HG03521 (cell line): ENCODE results near the gene PRRC2B.

Experiments used
- ATAC-seq: cut with Tn5 transposase; IDR thresholded peaks from one replicate; pipeline ENCODE4 v1.9.1; 2021; ENCODE audit warnings: mild to moderate bottlenecking, moderate library complexity; ENCODE audit not compliant: unreplicated experiment

PRRC2B gene

DNA sequence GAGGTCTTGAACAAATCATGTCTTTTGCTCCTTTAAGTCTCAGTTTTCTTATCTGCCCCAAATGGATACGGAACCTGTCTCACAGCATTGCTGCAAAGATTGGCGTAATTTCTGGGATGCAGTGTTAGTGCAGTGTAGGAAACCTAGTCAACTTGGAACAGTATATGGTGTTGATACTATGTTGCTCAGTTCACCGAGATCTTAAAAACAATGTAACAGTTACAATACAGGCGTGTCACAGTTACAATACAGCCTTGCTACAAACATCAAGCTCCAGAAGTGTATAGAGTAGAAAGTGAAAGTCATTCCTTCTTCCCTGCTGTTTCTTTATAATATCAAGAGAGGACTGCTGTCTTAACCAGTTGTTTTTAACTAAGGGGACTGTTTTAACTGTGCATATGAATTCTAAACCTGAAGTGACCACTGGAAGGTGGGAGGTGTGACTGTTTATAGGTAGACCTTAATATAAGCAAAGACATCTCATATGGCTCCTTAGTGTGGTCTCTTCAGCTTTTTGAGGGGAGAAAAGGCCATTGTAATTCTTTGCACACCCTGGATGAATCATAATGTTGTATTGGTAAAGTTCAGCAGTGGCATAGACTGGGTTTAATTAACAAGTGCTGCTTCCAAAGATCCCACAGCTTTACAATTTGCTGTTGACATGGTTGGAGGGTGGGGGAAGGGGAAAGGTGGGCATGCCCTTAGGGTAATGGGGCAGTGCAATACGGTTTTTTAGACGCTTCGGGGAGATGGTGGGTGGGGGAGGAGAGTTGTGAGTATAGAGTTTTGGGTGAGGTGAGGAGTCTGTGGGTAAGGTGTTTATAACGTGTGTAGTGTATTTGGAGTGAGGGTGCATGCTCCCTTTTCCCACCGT, 12.9 kb downstream of the PRRC2B start:
- ATAC-seq: no peak

- no peak for ATAC-seq
Observed at GRCh38 chr9:131407717-131408195, 13.9 kb downstream of the PRRC2B start.

DNA sequence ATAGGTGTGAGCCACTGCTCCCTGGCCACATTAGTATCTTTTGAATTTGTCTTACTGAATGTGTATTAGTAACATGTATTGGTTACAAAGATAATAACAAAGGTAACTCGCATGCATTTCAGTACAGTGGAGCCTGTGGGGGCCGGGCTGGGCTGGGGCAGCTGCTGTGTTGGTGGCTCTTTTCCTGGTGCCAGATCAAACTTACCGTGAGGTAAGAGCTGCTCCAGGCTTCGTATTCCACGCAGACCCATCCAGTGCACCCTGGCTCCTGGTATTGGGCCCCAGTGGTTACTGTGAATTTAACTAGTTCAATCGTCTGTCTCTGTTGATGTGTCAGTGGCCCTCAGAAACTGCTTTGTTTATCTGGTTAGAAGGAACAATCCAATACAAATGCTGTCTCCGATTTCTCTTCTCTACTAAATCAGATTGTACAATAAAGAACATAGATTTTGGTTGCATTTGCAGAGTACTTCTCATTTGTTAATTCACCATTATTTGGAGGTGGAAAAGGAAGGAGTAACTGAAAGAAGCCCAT, 15.6 kb downstream of the PRRC2B start:
- ATAC-seq: no peak

DNA sequence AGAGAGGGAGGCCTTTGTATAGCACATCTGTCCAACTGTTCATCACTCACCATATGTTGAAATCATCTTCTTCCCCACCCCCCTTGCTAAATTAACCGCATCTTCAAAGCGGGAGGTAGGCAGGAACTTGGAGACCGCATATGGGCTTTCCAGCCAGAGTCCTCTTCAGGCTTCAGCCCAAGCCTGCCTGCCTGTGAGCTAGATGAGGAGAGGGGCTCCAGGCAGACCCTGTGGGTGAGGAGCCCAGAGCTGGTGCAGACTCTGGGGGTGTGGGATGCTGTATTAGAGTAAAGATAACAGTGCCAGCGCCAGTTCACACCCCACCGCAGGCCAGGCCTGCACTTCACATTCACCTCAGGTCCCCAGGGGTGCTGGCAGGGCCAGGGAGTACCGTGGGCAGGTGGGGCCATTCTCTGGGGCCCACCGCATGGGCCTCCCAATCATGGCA, 16.2 kb downstream of the PRRC2B start:
- ATAC-seq: no peak

DNA sequence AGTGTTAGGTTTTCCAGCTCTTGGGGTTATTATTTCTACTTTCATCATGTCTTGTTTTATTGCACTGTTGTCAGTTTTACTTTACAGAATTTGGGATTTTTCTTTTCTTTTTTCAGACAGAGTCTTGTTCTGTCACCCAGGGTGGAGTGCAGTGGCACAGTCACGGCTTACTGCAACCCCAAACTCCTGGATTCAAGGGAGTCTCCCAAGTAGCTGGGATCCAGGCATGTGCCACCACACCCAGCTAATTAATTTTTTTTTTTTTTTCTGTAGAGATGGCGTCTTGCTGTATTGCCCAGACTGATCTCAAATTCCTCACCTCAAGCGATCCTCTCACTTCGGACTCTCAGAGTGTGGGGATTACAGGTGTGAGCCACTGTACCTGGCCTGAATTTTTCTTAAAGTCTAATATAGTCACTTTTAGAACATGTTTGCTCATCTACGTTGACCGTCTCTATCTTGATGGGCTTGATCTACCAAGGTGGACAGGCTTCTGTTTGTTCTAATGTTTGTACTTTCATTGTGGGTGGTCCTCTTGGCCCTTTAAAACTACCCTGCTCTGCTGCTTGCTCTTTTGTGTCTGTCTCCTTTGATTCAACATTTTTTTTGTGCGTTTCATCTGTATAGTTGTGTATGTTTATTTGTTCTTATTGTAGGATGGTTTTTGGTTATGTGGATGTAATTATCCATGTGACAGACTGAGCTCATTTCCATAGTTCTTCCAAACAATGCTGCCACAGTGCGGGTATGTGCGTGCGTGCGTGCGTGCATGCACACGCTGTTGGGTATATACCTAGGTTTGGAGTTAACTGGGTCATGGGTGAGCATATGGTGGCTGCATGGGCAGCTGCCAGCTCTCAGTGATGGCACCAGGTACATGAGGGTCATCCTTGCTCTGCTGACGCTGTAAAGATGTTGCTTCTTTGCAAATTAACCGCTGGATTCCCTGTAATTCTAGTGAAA, 18.1 kb downstream of the PRRC2B start:
- no peak for ATAC-seq

- ATAC-seq: no peak
Observed at GRCh38 chr9:131416509-131416908, 22.6 kb downstream of the PRRC2B start.

DNA sequence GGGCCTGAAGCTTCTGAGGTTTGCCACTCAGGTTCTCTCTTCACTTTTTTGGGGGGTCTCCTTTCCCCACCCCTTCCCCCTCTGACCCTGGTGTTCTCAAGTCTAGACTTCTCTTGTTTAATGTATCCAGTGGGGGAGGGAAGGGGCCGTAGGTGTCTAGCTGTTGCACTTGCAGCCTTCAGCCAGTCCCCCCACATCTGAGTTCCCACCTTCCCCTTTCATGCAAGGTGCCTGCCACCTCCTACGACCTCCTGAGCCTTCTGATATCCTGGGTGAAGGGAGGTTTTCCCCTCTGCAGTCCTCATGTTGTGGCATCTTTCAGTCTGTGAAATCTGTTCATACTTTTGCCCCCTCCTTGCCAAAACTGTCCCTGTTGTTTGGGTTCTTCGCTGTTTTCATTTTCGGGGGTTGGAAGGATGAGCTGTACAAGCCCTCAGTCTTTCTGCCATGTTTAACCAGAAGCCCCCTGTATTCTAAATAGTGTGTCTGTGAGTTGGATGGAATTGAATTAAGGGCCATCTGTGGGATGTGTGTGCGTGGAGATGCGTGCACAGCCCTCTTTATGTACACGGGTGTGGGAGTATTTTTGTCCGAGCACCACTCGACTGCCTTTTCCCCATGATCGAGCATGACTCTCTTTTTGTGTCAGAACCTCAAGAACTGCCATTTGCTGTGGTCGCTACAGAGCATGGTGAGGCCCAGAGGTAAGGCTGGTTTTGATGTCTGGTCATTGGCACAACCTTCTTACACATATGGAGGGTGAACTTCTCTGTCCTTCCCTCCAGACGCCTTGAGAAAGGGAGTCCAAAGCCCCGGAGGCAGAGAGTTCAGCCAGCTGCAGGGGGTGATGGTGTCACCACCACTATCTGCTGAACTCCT, 23.6 kb downstream of the PRRC2B start:
- no peak for ATAC-seq

DNA sequence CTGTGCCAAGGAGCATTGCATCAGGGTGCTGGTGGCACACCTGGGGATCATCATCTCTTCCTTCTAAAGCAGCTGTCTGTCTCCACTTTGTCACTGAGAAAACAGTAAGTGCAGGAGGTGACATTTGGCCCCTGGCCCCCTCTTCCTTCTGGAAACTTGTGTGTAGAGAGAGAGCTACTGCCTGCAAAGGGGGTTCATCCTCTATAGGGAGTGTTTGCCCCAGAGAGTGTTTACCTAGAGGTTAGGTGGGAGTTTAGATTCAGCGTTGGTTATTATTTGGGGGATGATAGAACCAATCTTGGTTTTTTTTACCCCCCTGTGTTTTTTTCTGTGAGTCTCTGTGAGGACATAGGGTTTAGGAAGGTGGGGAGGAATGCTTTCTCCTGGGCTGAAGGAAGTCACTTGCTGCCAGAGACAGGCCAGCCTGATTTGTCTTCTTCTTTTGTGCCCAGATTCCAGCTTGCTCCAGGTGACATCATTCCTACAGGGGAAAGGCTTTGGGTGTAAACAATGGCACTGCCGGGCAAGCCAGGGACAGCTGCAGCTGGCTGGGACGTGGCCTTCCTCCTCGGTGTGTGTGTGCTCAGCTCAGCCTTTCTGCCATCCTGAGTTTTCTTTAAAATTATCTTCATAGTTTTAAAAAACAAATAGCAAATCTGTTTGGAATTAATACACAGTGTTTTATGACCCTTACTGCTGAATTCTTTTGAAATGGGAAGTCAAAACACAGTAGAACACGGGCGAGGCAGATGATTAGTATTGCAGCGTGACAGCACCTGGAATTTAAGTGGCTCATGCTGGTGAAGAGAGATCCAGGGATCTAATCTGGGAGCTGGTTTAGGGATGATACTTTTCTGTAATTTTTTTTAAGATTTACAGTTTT, 24.5 kb downstream of the PRRC2B start:
- ATAC-seq: no peak

GRCh38 chr9:131419026-131419614, 25.2 kb downstream of the PRRC2B start:
- no peak for ATAC-seq

DNA sequence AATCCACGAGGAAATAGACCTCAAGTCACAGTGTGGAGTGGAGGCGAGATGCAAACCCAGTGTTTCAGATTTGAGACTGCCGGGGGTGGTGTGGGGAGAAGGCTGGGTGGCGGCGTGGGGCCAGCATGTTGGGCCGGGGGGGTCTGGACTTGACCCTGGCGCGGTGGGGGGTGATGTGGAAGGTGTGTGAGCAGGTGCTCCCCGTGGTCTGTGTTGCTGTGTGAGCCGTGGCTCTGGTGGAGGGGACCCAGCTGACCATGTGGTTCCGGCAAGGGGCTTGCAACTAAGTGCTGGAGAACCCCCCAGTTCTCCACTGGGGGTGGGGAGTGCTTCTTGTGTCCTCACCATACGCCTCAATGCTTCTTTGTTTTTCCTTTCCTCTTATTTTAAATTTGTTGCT, 25.8 kb downstream of the PRRC2B start:
- ATAC-seq: no peak

DNA sequence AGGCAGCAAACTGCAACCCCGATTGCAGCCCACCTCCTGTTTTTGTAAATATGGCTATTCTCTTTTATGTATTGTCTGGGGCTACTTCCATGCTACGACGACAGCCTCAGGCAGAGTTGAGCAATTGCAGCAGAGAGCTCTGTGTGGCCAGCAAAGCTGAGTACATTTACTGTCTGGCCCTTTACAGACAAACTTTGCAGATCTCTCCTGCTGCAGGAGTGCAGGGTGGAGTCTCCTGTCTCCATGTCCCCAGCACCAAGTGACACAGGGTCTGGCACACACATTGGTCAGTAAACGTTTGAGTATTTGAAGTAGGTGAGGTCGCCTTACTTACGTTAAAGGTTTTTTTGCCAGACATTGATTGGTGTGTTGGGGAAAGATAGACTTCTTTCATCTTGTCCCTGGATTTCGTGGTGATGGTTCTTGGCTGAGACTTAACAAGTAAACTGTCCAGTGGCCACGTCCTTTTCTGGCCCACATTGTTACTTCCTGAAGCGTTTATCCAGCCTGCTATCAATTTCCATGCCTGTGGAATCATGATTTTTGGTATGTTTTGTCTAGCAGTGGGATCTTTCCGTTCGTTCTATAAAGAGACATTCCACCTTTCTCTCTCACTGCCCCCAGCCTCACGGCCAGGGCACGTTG, 27.2 kb downstream of the PRRC2B start:
- no peak for ATAC-seq

- no peak for ATAC-seq
Observed at GRCh38 chr9:131421691-131422090, 27.8 kb downstream of the PRRC2B start.

GRCh38 chr9:131422241-131422792, 28.4 kb downstream of the PRRC2B start:
- no peak for ATAC-seq

- no peak for ATAC-seq
Observed at GRCh38 chr9:131423171-131423581, 29.3 kb downstream of the PRRC2B start.

DNA sequence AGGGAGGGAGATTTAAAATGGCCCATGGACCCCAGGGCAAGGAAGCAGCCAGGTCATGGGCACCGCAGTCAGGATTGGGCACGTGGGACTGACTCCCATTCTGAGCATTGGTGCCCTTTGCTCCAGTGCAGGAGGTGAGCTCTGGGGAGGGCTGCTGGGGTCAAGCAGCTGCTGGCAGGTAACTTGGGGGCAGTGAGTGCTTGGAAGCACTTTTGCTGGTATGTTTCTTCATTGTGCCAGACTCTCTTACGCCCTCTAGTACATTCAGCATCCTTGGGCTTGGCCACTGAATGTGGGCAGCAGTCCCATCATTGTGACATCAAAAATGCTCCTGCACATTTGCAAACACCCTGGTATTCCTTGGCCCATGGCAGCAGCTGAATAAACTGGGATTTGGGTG, 32.7 kb downstream of the PRRC2B start:
- no peak for ATAC-seq

DNA sequence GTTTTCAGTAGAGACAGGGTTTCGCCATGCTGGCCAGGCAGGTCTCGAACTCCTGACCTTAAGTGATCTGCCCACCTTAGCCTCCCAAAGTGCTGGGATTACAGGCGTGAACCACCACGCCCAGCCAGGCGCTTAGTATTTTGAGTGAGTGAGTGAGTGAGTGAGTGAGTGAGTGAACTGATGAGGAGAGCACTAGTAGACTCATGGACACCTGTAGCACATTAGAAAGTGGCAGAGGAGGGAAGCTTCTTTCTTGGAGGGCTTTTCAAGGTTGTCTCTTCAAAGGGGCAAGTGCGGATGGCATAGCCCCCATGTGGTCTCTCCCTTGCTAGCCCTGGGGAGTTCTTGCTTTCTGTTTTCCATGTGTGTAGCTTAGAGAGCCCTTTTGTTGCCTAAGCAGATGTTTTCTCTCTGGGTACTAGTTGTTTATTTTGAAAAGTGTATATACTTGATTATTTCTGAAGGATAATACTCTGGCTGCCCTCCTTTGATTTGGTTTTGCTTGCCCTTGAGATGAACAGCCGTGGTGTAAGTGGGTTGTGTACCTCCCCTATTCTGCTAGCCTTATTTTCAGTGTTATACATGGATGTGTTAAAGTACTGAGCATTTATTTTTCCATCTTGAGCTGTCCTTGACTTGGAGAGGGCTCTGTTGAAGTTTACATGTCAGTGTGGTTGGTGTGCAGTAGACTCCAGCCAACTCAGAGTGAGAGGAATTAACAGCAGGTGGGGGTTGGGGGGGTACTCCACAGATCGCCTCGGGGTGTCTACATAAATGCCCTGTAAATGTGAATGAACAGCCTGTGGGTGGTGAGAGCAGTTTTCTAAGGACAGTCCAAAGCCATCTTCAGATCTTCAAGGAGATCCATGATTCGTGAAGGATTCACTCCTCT, 35.5 kb downstream of the PRRC2B start:
- no peak for ATAC-seq

- ATAC-seq: no peak
Observed at GRCh38 chr9:131432050-131432449, 38.2 kb downstream of the PRRC2B start.
